Neural cell (in vitro differentiated cells): ENCODE measurements around the gene OR2M2.

ENCODE experiments used
- CTCF ChIP-seq: fragments of 450-650 bp; IDR thresholded peaks from 2 replicates; pipeline ENCODE4 v1.5.1; 2014; ENCODE audit warnings: antibody characterized with exemption, mild to moderate bottlenecking, moderate library complexity; ENCODE audit not compliant: poor library complexity, severe bottlenecking
- EZH2 ChIP-seq: fragments of 200-600, 300-800 bp; shearing (Covaris generic), sonication (generic); IDR thresholded peaks from 2 replicates; pipeline ENCODE4 v1.6.1; 2014; ENCODE audit warnings: antibody characterized with exemption, low read length, borderline replicate concordance, mild to moderate bottlenecking; ENCODE audit not compliant: insufficient read depth, poor library complexity, severe bottlenecking
- POLR2AphosphoS5 ChIP-seq: IDR thresholded peaks from 2 replicates; pipeline ENCODE4 v1.6.1; 2012
- RAD21 ChIP-seq: fragments of 450-650 bp; conservative IDR thresholded peaks from 2 replicates; pipeline ENCODE4 v1.6.1; 2014; ENCODE audit warnings: antibody characterized with exemption, mild to moderate bottlenecking, moderate library complexity
- REST ChIP-seq: IDR thresholded peaks from 2 replicates; pipeline ENCODE4 v1.6.1; 2012; ENCODE audit warnings: borderline replicate concordance
- SMC3 ChIP-seq: fragments of 450-650 bp; conservative IDR thresholded peaks from 2 replicates; pipeline ENCODE4 v1.6.1; 2014; ENCODE audit warnings: antibody characterized with exemption, mild to moderate bottlenecking, moderate library complexity; ENCODE audit not compliant: poor library complexity
- TAF1 ChIP-seq: IDR thresholded peaks from 2 replicates; pipeline ENCODE4 v1.6.1; 2012; ENCODE audit warnings: low read depth

GRCh38 chr1:248140846-248141245 lies 33.8 kb upstream of the OR2M2 start:
- TF ChIP-seq CTCF (no peak), POLR2AphosphoS5 (no peak), TAF1 (no peak), SMC3 (no peak), RAD21 (no peak), EZH2 (no peak), REST (no peak)
